Memory B cell (primary cell): ENCODE results near the gene TTC23L.
A peak's percentile ranks its signal among the peaks of the same experiment; 100 is the strongest.
"Not testable (repeated sequence)": the region's sequence is repeated elsewhere in the genome, so short reads cannot be mapped to it uniquely, and the experiment has no call there.

ENCODE experiments used
- ATAC-seq: fragments of 150-1000 bp; cut with Tn5 transposase; 2 replicates; pipeline ENCODE4 v1.10.0; 2021; ENCODE audit warnings: low read depth, mild to moderate bottlenecking, moderate library complexity
- DNase-seq, 2 donors: peaks; one replicate each; pipeline ENCODE4 v3.0.0; 2022; ENCODE audit warnings: low spot score in 2 of 2
- H3K27ac Mint-ChIP-seq: one replicate; pipeline ENCODE4 v1.8.0; 2022; ENCODE audit warnings: mild to moderate bottlenecking, moderate library complexity, mixed read lengths
- H3K27me3 Mint-ChIP-seq: one replicate; pipeline ENCODE4 v1.8.0; 2022; ENCODE audit warnings: mixed read lengths
- H3K36me3 Mint-ChIP-seq: one replicate; pipeline ENCODE4 v1.8.0; 2022; ENCODE audit warnings: mild to moderate bottlenecking, mixed read lengths
- H3K4me1 Mint-ChIP-seq: one replicate; pipeline ENCODE4 v1.8.0; 2022; ENCODE audit warnings: mixed read lengths
- H3K4me3 Mint-ChIP-seq: one replicate; pipeline ENCODE4 v1.8.0; 2022; ENCODE audit warnings: mild to moderate bottlenecking, moderate library complexity, mixed read lengths
- H3K9me3 Mint-ChIP-seq: one replicate; pipeline ENCODE4 v1.8.0; 2022; ENCODE audit warnings: mixed read lengths

TTC23L gene

GRCh38 chr5:34903260-34903659 is 64.3 kb downstream of the TTC23L start:
- Mint-ChIP-seq H3K27me3 (no peaks in the 10 kb centered on the region), H3K36me3 (peaks cover 2% of the 10 kb centered on the region), H3K4me1 (no peaks in the 10 kb centered on the region), H3K9me3 (no peaks in the 10 kb centered on the region), H3K27ac (no peak overlapping the region), H3K4me3 (no peak overlapping the region)
- no peak for ATAC-seq
- no peak for DNase-seq

- Mint-ChIP-seq H3K36me3 (peaks cover 10% of the 10 kb centered on the region), H3K4me1 (no peaks in the 10 kb centered on the region), H3K9me3 (no peaks in the 10 kb centered on the region), H3K27me3 (no peaks in the 10 kb centered on the region), H3K27ac (no peak overlapping the region), H3K4me3 (no peak overlapping the region)
- DNase-seq (no peak), ATAC-seq (no peak)
Measured at GRCh38 chr5:34905564-34905963, 66.6 kb downstream of the TTC23L start.

- H3K4me3 Mint-ChIP-seq, result no peak overlapping the region
- peaks cover 12% of the 10 kb centered on the region for H3K4me1 Mint-ChIP-seq
- H3K27ac Mint-ChIP-seq, result no peak overlapping the region
- H3K36me3 Mint-ChIP-seq, result peaks cover 19% of the 10 kb centered on the region
- no peak for DNase-seq
- ATAC-seq, result no peak
- H3K9me3 Mint-ChIP-seq, result no peaks in the 10 kb centered on the region
- no peaks in the 10 kb centered on the region for H3K27me3 Mint-ChIP-seq
Measured at GRCh38 chr5:34913072-34913471, 74.1 kb downstream of the TTC23L start.

GRCh38 chr5:34914671-34915138 is 75.7 kb downstream of the TTC23L start:
- Mint-ChIP-seq H3K4me1 (peaks cover 12% of the 10 kb centered on the region), H3K27me3 (no peaks in the 10 kb centered on the region), H3K27ac (no peak overlapping the region), H3K36me3 (peaks cover 14% of the 10 kb centered on the region), H3K9me3 (no peaks in the 10 kb centered on the region), H3K4me3 (no peak overlapping the region)
- ATAC-seq (no peak), DNase-seq (no peak)

GRCh38 chr5:34915139-34915855 is 76.3 kb downstream of the TTC23L start, which contains the start of the genes BRIX1 and RAD1:
Gene BRIX1, plus strand, starts transcription at chr5:34915711. Its CDS starts 28 bp downstream, at chr5:34915739.
Gene RAD1, minus strand, starts transcription at chr5:34915504. Its CDS starts 612 bp downstream, at chr5:34914892.
- peak within 1 kb of the TSS; percentile 55 for H3K4me3 Mint-ChIP-seq
- peak; percentile 87 to 93 for DNase-seq
- H3K4me1 Mint-ChIP-seq, result peaks cover 12% of the 10 kb centered on the region
- H3K36me3 Mint-ChIP-seq, result peaks cover 11% of the 10 kb centered on the region
- H3K27ac Mint-ChIP-seq, result no peak within 1 kb of the TSS
- H3K27me3 Mint-ChIP-seq, result no peaks in the 10 kb centered on the region
- no peaks in the 10 kb centered on the region for H3K9me3 Mint-ChIP-seq
- ATAC-seq, result peak; percentile 96

GRCh38 chr5:34915856-34916192 is 76.9 kb downstream of the TTC23L start:
- no peak for DNase-seq
- no peaks in the 10 kb centered on the region for H3K27me3 Mint-ChIP-seq
- no peak overlapping the region for H3K27ac Mint-ChIP-seq
- no peaks in the 10 kb centered on the region for H3K9me3 Mint-ChIP-seq
- ATAC-seq, result no peak
- no peak overlapping the region for H3K4me3 Mint-ChIP-seq
- peaks cover 12% of the 10 kb centered on the region for H3K36me3 Mint-ChIP-seq
- peaks cover 12% of the 10 kb centered on the region for H3K4me1 Mint-ChIP-seq

GRCh38 chr5:34916518-34916917 is 77.6 kb downstream of the TTC23L start:
- Mint-ChIP-seq H3K4me1 (peaks cover 12% of the 10 kb centered on the region), H3K36me3 (peaks cover 7% of the 10 kb centered on the region), H3K27ac (no peak overlapping the region), H3K9me3 (no peaks in the 10 kb centered on the region), H3K4me3 (no peak overlapping the region), H3K27me3 (no peaks in the 10 kb centered on the region)
- DNase-seq, result no peak
- no peak for ATAC-seq

- DNase-seq, result no peak
- Mint-ChIP-seq H3K4me3 (no peak overlapping the region), H3K27ac (peak overlapping the region; percentile 1), H3K27me3 (no peaks in the 10 kb centered on the region), H3K4me1 (peaks cover 12% of the 10 kb centered on the region), H3K36me3 (peaks cover 7% of the 10 kb centered on the region), H3K9me3 (no peaks in the 10 kb centered on the region)
- no peak for ATAC-seq
Measured at GRCh38 chr5:34918025-34918424, 79.1 kb downstream of the TTC23L start.

GRCh38 chr5:34919077-34919476 is 80.1 kb downstream of the TTC23L start:
- H3K27me3 Mint-ChIP-seq, result no peaks in the 10 kb centered on the region
- DNase-seq (no peak), ATAC-seq (no peak)
- no peaks in the 10 kb centered on the region for H3K9me3 Mint-ChIP-seq
- H3K4me1 Mint-ChIP-seq, result peaks cover 7% of the 10 kb centered on the region
- no peak overlapping the region for H3K4me3 Mint-ChIP-seq
- no peak overlapping the region for H3K27ac Mint-ChIP-seq
- peaks cover 9% of the 10 kb centered on the region for H3K36me3 Mint-ChIP-seq

- H3K4me3 Mint-ChIP-seq, H3K9me3 Mint-ChIP-seq, H3K27me3 Mint-ChIP-seq, H3K4me1 Mint-ChIP-seq, ATAC-seq, DNase-seq, H3K27ac Mint-ChIP-seq: not testable (repeated sequence)
- H3K36me3 Mint-ChIP-seq, result peaks cover 17% of the 10 kb centered on the region
Measured at GRCh38 chr5:34923256-34923655, 84.3 kb downstream of the TTC23L start.

- peaks cover 17% of the 10 kb centered on the region for H3K36me3 Mint-ChIP-seq
- DNase-seq (no peak), ATAC-seq (no peak)
- no peak overlapping the region for H3K4me3 Mint-ChIP-seq
- H3K9me3 Mint-ChIP-seq, result no peaks in the 10 kb centered on the region
- H3K27ac Mint-ChIP-seq, result no peak overlapping the region
- H3K27me3 Mint-ChIP-seq, result no peaks in the 10 kb centered on the region
- no peaks in the 10 kb centered on the region for H3K4me1 Mint-ChIP-seq
Measured at GRCh38 chr5:34923694-34924461, 84.9 kb downstream of the TTC23L start.

- DNase-seq, result no peak
- Mint-ChIP-seq H3K27me3 (no peaks in the 10 kb centered on the region), H3K9me3 (no peaks in the 10 kb centered on the region), H3K36me3 (peaks cover 17% of the 10 kb centered on the region), H3K27ac (no peak overlapping the region), H3K4me3 (no peak overlapping the region), H3K4me1 (peaks cover 4% of the 10 kb centered on the region)
- ATAC-seq, result no peak
Measured at GRCh38 chr5:34924462-34924765, 85.5 kb downstream of the TTC23L start.

GRCh38 chr5:34926318-34926888 is 87.4 kb downstream of the TTC23L start:
- DNase-seq, result no peak
- Mint-ChIP-seq H3K27me3 (no peaks in the 10 kb centered on the region), H3K27ac (no peak overlapping the region), H3K4me3 (no peak overlapping the region), H3K36me3 (peaks cover 15% of the 10 kb centered on the region), H3K9me3 (no peaks in the 10 kb centered on the region), H3K4me1 (peaks cover 13% of the 10 kb centered on the region)
- ATAC-seq, result no peak

- DNase-seq (no peak), ATAC-seq (no peak)
- Mint-ChIP-seq H3K27ac (no peak overlapping the region), H3K4me1 (peaks cover 16% of the 10 kb centered on the region), H3K36me3 (peaks cover 14% of the 10 kb centered on the region), H3K9me3 (no peaks in the 10 kb centered on the region), H3K4me3 (no peak overlapping the region), H3K27me3 (no peaks in the 10 kb centered on the region)
Measured at GRCh38 chr5:34927785-34928184, 88.8 kb downstream of the TTC23L start.
